Stomach (tissue), 9 donors: ENCODE data around the gene F10. TPM values are rescaled to one million over a fixed set of nuclear protein-coding genes. Genes with fewer than 3 reads are reported as not detected.

Experiments
- DNase-seq, 2 donors: peaks; one replicate each; pipeline versions ENCODE4 v3.0.0 to v3.0.0-alpha.2; 2013 to 2019
- H3K27ac ChIP-seq, 5 donors: fragments of 200-600 bp in 4 of 5; sonication (generic) in 4 of 5; one replicate each; pipeline ENCODE4 v1.5.1; 2013 to 2019; ENCODE audit warnings: mild to moderate bottlenecking in 1 of 5, moderate library complexity in 1 of 5
- H3K27me3 ChIP-seq, 3 donors: fragments of 200-600 bp; sonication (generic); one replicate each; pipeline ENCODE4 v1.5.1; 2017 to 2019; ENCODE audit warnings: mixed run types in 1 of 3
- H3K36me3 ChIP-seq, 4 donors: fragments of 200-600 bp; sonication (generic); 1 replicate in 3 of 4; 2 replicates in 1 of 4; pipeline ENCODE4 v1.5.1; 2016 to 2019
- H3K4me1 ChIP-seq, 4 donors: fragments of 200-600 bp; sonication (generic); one replicate each; pipeline ENCODE4 v1.5.1; 2016 to 2019
- H3K4me3 ChIP-seq, 4 donors: fragments of 200-600 bp; sonication (generic) in 3 of 4; one replicate each; pipeline ENCODE4 v1.5.1; 2016 to 2019; ENCODE audit warnings: mild to moderate bottlenecking in 1 of 4
- H3K9me3 ChIP-seq, 4 donors: fragments of 200-600 bp; sonication (generic); one replicate each; pipeline ENCODE4 v1.5.1; 2016 to 2019
- EP300 ChIP-seq: sonication (generic); formaldehyde crosslinking; IDR thresholded peaks from one replicate; pipeline ENCODE4 v1.6.1; 2017; ENCODE audit warnings: antibody characterized with exemption
- POLR2A ChIP-seq, 4 donors: fragments of 450-650 bp; IDR thresholded peaks; one replicate each; pipeline ENCODE4 v1.6.1; 2016; ENCODE audit warnings: antibody characterized with exemption in 4 of 4, control low read depth in 2 of 4, mild to moderate bottlenecking in 1 of 4, moderate library complexity in 1 of 4
- POLR2AphosphoS5 ChIP-seq, 3 donors: sonication (generic); formaldehyde crosslinking; IDR thresholded peaks; one replicate each; pipeline ENCODE4 v1.6.1; 2016; ENCODE audit warnings: antibody characterized with exemption in 3 of 3
- WGBS, 5 donors: extraction: QIAGEN DNeasy Blood & Tissue Kit in 3 of 5; methylation state at CpG; one replicate each; pipeline versions ENCODE4 v1.1.5 to v1.1.7; 2013 to 2018; 5-methylcytosine and 5-hydroxymethylcytosine counted together
- intact Hi-C: fragments of 100-400 bp; cut with DNase I; formaldehyde crosslinking; loops from one replicate; pipeline ENCODE4 v1.15.1; 2023; ENCODE audit warnings: low total_unique reads
- polyA plus RNA-seq, 3 donors: library from polyadenylated mRNA; stranded (reverse); fragments of 200-250 nt; gene quantifications; one replicate each; pipeline ENCODE4 v1.2.3, GENCODE V29; 2013
- total RNA-seq, 5 donors: library from RNA; depleted of rRNA; stranded (reverse); fragments of >200 nt; gene quantifications; one replicate each; pipeline versions ENCODE4 v1.1.0 to v1.2.3, GENCODE V29; 2014 to 2016
- TF ChIP-seq, protein P1 (sequence below), 7 experiments: fragments of 450-650 bp in 4 of 7; fragments of 200-600 bp in 3 of 7; sonication (generic) in 3 of 7; IDR thresholded peaks; one replicate each; pipeline ENCODE4 v1.5.1; 2016 to 2019; ENCODE audit warnings: antibody characterized with exemption in 7 of 7, control low read depth in 2 of 7, mild to moderate bottlenecking in 1 of 7
- donor health status: healthy with polysubstance abuse.
- donor health status: Bipolar disorder and iron deficiency.
- donor health status: healthy.

Gene F10
- total and polyA plus RNA-seq, 8 donors = 0.45 to 14.9 (median 3.3) TPM; not detected in 2

- H3K4me1 ChIP-seq = peaks cover 15 to 26% (median 20%) of the 10 kb centered on the region in 4 donors
- peak overlapping the region; percentile 37 to 58 (median 42) for H3K4me3 ChIP-seq
- TF ChIP-seq POLR2AphosphoS5 (IDR thresholded peaks at IDR 0.05) (no peak), EP300 (no peak), POLR2A (IDR thresholded peaks at IDR 0.05) (no peak)
- TF ChIP-seq, protein P1, sequence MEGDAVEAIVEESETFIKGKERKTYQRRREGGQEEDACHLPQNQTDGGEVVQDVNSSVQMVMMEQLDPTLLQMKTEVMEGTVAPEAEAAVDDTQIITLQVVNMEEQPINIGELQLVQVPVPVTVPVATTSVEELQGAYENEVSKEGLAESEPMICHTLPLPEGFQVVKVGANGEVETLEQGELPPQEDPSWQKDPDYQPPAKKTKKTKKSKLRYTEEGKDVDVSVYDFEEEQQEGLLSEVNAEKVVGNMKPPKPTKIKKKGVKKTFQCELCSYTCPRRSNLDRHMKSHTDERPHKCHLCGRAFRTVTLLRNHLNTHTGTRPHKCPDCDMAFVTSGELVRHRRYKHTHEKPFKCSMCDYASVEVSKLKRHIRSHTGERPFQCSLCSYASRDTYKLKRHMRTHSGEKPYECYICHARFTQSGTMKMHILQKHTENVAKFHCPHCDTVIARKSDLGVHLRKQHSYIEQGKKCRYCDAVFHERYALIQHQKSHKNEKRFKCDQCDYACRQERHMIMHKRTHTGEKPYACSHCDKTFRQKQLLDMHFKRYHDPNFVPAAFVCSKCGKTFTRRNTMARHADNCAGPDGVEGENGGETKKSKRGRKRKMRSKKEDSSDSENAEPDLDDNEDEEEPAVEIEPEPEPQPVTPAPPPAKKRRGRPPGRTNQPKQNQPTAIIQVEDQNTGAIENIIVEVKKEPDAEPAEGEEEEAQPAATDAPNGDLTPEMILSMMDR (IDR thresholded peaks at IDR 0.05) = no peak
- WGBS, 5 donors = 30 to 58% (median 34%) methylated on average over 2 of the region's 2 CpGs
- intact Hi-C loops = no loop called here
- H3K27me3 ChIP-seq = peaks cover 0 to 16% (median 7%) of the 10 kb centered on the region in 3 donors
- H3K9me3 ChIP-seq = no peaks in the 10 kb centered on the region
- no peaks in the 10 kb centered on the region for H3K36me3 ChIP-seq
- peak overlapping the region in 3 of 5 donors; percentile 77 to 89 (median 83) for H3K27ac ChIP-seq
- no peak for DNase-seq
Observed at GRCh38 chr13:113152691-113152983, 30.0 kb downstream of the F10 start.

DNA sequence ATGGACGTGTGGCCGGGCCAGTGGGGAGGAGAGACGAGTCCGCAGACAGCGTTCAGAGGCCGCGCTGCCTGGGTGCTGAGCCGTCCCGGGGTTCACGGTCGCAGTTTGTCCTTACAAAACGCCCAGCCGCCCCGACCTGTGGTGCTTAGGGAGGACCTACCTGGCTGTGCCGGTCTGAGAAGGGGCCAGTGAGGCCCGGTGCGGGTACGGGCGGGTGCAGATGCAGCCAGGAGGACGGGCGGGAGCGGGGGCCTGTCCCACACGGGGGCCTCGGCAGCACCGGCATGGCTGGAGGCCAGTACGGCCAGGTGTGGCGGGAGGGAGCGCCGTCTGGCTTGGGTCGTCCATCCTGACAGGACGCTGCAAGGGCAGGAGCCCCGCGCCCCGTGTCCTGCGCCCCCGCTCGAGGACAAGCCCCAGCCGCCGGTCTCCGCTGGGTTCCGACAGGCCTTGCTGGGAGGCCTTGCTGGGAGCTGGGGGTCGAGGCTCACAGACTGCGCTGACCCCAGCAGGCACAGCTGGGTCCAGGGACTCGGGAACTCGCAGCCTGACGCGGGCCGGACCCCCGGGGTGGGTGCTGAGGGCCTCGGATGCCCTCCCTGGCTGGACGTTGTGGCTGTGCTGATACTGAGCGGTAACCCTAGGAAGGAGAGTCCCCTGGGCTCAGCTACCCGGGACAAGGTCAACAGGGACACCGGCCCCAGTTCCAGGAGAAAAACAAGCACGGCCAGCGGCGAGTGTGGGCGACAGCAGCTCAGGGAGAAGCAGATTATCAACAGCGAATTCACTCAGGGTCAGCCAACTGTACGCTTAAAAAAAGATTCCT lies 30.6 kb downstream of the F10 start:
- no peak for TF ChIP-seq POLR2A (IDR thresholded peaks at IDR 0.05)
- TF ChIP-seq, protein P1 (IDR thresholded peaks at IDR 0.05) = no peak
- no peak for TF ChIP-seq EP300
- no peak for TF ChIP-seq POLR2AphosphoS5 (IDR thresholded peaks at IDR 0.05)
- H3K36me3 ChIP-seq = no peaks in the 10 kb centered on the region
- peak overlapping the region; percentile 75 to 89 (median 77) for H3K27ac ChIP-seq
- peak; percentile 49 to 73 for DNase-seq
- intact Hi-C loops = no loop called here
- 10 to 30% (median 11%) methylated on average over 20 to 60 of the region's 60 CpGs for WGBS, 5 donors
- H3K27me3 ChIP-seq = peaks cover 0 to 16% (median 7%) of the 10 kb centered on the region in 3 donors
- peaks cover 15 to 26% (median 20%) of the 10 kb centered on the region in 4 donors for H3K4me1 ChIP-seq
- H3K9me3 ChIP-seq = no peaks in the 10 kb centered on the region
- H3K4me3 ChIP-seq = peak overlapping the region; percentile 37 to 58 (median 42)

GRCh38 chr13:113153810-113154748 lies 31.5 kb downstream of the F10 start:
- 4 to 13% (median 7%) methylated on average over 19 to 50 of the region's 76 CpGs for WGBS, 5 donors
- Histone ChIP-seq H3K9me3 (no peaks in the 10 kb centered on the region), H3K27me3 (peaks cover 0 to 17% (median 7%) of the 10 kb centered on the region in 3 donors), H3K4me3 (peak overlapping the region; percentile 37 to 58 (median 42)), H3K36me3 (no peaks in the 10 kb centered on the region), H3K4me1 (peaks cover 15 to 26% (median 20%) of the 10 kb centered on the region in 4 donors), H3K27ac (peak overlapping the region; percentile 75 to 89 (median 77))
- peak; percentile 83 to 88 for DNase-seq
- TF ChIP-seq EP300 = no peak
- no peak for TF ChIP-seq POLR2A (IDR thresholded peaks at IDR 0.05)
- peak; percentile 66 to 90 (median 89) for TF ChIP-seq POLR2AphosphoS5 (IDR thresholded peaks at IDR 0.05)
- TF ChIP-seq, protein P1 (IDR thresholded peaks at IDR 0.05) = no peak
- intact Hi-C loops = no loop called here

DNA sequence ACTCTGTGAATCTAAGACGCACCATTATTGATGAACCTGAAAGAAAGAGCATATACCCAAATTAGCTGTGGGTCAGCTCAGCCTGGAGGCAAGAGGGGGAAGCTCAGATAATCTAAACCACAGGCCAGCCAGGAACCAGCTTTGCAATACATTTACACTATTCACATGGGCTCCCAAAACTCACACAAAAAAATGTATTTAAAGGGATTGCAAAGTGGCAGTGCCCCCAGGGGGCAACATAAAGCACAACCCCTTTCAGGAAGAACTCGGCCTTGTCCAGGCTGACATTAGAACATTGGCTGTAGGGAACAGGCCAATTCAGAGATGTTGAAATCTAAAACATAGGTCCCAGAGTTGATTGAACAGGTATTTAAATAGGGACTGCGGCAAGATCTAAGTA lies 32.6 kb downstream of the F10 start:
- 83 to 95% (median 92%) methylated on average over 3 of the region's 3 CpGs for WGBS, 5 donors
- no peaks in the 10 kb centered on the region for H3K36me3 ChIP-seq
- TF ChIP-seq POLR2A (IDR thresholded peaks at IDR 0.05) (no peak), POLR2AphosphoS5 (IDR thresholded peaks at IDR 0.05) (no peak), EP300 (no peak)
- TF ChIP-seq, protein P1 (IDR thresholded peaks at IDR 0.05) = no peak
- peaks cover 15 to 26% (median 20%) of the 10 kb centered on the region in 4 donors for H3K4me1 ChIP-seq
- no peak for DNase-seq
- peak overlapping the region in 1 of 5 donors; percentile 70 for H3K27ac ChIP-seq
- peaks cover 0 to 29% (median 7%) of the 10 kb centered on the region in 3 donors for H3K27me3 ChIP-seq
- H3K4me3 ChIP-seq = no peak overlapping the region
- intact Hi-C loops = no loop called here
- H3K9me3 ChIP-seq = no peaks in the 10 kb centered on the region
